ENCODE data around the gene PHACTR1. TPM values are rescaled to one million over a fixed set of nuclear protein-coding genes. Genes with fewer than 3 reads are reported as not detected.

Gene PHACTR1
- total and polyA plus RNA-seq, 9 of the 15 experiments (the other 6 are each of a cell fraction or from before 2014, with no cell fraction given): 11.5 to 32.6 (median 22.0) TPM

DNA sequence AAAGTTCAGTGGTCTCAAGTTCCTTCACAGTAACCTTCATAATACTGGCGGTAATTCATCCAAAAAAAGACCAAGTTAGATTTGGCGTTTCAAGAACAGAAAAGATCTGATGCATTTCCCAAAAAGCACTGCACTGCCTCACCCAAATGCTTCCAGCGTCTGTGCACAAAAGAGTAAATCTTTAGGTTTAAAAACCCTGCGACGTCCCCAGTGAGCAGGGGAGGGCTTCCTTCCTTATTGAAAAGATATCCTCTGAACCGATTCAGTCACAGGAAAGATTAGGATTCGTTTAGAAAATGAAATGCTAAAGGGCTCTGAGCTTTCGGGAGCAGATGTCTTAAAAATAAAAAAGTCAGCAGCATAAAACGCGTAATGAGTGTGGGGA, 611.1 kb downstream of the PHACTR1 start (continued):
- TF ChIP-seq NONO (IDR thresholded peaks at IDR 0.05; ENCODE audit: low read depth in 2 of 2, low read length in 1 of 2) (no peak), SIN3B (IDR thresholded peaks at IDR 0.05; ENCODE audit: low read depth) (no peak), ZNF717 (CRISPR knock-in tag; IDR thresholded peaks at IDR 0.05) (no peak), SAFB2 (IDR thresholded peaks at IDR 0.05; ENCODE audit: borderline replicate concordance, low read depth, low read length, severe bottlenecking) (no peak), SP1 (CRISPR knock-in tag; IDR thresholded peaks at IDR 0.05) (no peak), ZNF12 (CRISPR knock-in tag; IDR thresholded peaks at IDR 0.05) (no peak), POLR3A (IDR thresholded peaks at IDR 0.05; ENCODE audit: borderline replicate concordance, extremely low read depth, insufficient read depth, insufficient read length) (no peak)
- TF ChIP-seq, protein P1, sequence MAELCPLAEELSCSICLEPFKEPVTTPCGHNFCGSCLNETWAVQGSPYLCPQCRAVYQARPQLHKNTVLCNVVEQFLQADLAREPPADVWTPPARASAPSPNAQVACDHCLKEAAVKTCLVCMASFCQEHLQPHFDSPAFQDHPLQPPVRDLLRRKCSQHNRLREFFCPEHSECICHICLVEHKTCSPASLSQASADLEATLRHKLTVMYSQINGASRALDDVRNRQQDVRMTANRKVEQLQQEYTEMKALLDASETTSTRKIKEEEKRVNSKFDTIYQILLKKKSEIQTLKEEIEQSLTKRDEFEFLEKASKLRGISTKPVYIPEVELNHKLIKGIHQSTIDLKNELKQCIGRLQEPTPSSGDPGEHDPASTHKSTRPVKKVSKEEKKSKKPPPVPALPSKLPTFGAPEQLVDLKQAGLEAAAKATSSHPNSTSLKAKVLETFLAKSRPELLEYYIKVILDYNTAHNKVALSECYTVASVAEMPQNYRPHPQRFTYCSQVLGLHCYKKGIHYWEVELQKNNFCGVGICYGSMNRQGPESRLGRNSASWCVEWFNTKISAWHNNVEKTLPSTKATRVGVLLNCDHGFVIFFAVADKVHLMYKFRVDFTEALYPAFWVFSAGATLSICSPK (IDR thresholded peaks at IDR 0.05; ENCODE audit: borderline replicate concordance): 0 out of 2 replicates have a peak, but pooled peaks have one; percentile 77
